ENCODE measurements around the gene SERGEF. TPM values are rescaled to one million over a fixed set of nuclear protein-coding genes. Genes with fewer than 3 reads are reported as not detected.
"Not testable (repeated sequence)": the region's sequence is repeated elsewhere in the genome, so short reads cannot be mapped to it uniquely, and the experiment has no call there.

Gene SERGEF
- polyA plus RNA-seq, 10 donors: 9.2 to 15.2 (median 10.9) TPM

GRCh38 chr11:17915500-17916143 is 97.2 kb downstream of the SERGEF start:
- DNase-seq: peak in 2 of 3 donors; percentile 14 to 46

DNA sequence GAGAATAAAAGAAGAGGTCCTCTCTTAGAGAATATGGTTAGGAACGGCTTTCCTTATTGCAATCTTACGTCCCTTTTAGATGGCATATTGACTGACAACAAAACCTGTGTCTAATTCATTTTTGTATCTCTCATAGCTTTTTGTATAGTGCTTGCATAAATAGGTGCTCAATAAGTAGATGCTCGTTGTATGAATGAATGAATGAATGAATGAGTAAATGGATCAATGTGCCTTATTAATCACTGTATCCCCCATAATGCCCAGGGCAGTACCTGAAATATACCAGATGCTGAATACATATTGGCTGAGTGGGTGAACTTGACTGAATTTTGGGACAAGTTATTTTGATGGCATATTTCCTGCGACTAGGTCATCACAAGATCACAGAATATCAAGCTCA is 97.9 kb downstream of the SERGEF start:
- DNase-seq: no peak

GRCh38 chr11:17907046-17907445 is 105.8 kb downstream of the SERGEF start:
- no peak for DNase-seq

DNA sequence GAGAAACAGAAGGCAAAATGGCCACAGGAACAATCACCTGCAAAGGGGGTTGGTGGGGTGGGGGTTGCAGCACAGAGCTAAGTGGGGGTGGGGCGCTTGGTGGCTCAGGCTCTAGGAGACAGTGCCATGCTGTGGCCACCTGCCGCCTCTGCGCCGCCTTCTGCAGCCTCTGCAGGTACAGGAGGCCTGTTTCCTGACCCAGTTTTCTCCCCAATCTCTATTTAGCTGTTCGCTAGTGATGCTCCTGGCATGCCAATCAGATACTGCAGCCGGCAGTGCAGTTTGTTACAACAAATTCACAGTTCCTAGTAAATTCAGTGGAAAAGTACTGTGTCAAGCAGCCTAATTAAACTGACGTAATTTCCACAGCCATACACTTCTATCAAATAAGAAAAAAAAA is 106.4 kb downstream of the SERGEF start:
- no peak for DNase-seq

- no peak for DNase-seq
Observed at GRCh38 chr11:17905477-17905876, 107.4 kb downstream of the SERGEF start.

DNA sequence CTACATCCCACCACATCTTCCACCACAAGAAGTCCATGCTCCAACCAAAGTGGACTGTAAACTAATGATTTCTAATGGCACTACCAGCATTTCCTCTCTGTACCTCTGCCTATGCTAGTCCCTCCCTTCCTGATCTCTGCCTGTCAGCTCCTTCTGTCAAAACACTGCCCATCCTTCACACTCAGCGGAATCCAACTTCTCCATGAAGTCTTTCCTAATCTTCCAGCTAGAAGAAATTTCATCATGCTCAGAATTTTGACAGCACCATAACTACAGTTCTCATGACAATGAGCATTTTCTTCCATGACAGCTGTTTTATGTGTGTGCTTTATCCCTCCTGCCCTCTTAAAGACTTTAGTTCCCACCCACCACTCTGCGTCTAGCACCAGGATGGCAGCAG is 111.4 kb downstream of the SERGEF start:
- no peak for DNase-seq

GRCh38 chr11:17898782-17899181 is 114.1 kb downstream of the SERGEF start:
- no peak for DNase-seq

- DNase-seq: no peak
Observed at GRCh38 chr11:17898071-17898470, 114.8 kb downstream of the SERGEF start.

- DNase-seq: no peak
Observed at GRCh38 chr11:17897495-17897894, 115.4 kb downstream of the SERGEF start.

DNA sequence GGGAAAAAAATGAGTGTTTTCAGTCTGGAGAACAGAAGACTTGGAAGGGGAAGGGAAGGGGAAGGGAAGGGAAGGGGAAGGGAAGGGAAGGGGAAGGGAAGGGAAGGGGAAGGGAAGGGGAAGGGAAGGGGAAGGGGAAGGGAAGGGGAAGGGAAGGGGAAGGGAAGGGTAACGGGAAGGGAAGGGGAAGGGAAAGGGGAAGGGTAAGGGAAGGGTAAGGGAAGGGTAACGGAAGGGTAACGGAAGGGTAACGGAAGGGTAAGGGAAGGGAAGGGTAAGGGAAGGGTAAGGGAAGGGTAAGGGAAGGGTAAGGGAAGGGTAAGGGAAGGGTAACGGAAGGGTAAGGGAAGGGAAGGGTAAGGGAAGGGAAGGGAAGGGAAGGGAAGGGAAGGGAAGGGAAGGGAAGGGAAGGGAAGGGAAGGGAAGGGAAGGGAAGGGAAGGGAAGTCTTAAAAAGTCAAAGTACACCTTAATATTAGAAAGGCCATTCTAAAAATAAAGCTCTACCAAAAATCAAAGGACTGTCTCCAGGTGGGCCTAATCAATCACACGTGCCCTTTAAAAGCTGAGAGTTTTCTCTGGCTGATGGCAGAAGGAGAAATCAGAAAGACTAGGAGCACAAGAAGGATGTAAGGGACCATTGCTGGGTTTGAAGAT is 116.2 kb downstream of the SERGEF start:
- not testable (repeated sequence) for DNase-seq

DNA sequence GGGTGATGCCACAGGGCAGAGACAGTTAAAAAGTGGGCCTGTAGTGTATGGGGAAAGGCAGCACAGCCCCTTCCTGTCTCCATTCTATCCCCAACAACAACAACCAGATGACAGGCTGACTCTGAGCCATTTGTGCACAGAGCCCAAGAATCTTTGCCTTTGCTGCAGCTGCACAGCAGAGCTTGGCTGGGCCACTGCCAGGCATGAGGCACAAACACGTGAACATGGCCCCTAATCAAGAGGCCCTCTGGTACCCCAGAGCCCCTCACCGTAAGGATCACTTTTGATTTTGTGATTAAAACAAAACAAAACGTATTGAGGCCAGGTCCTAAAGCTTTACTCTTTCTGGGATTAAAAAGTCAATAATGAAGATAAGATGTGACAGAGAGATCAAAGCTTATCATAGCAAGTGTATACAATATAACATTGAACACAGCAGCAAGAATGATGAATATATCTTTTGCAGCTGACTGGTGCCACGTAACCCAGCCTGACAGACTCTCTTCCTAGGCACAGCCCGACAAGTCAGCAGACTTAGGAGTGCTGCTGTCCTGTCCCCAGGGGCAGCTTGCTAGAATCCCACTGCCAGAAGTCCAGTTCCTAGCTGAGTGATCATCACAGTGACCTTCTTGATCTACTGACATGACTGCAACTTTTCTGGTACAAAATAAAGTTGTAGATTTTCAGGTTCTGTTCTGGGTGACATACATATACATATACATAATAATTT is 117.8 kb downstream of the SERGEF start:
- peak; percentile 31 to 72 (median 38) for DNase-seq

- no peak for DNase-seq
Observed at GRCh38 chr11:17892409-17892808, 120.4 kb downstream of the SERGEF start.

GRCh38 chr11:17890325-17890724 is 122.5 kb downstream of the SERGEF start:
- no peak for DNase-seq

GRCh38 chr11:17887779-17888178 is 125.1 kb downstream of the SERGEF start:
- DNase-seq: no peak

DNA sequence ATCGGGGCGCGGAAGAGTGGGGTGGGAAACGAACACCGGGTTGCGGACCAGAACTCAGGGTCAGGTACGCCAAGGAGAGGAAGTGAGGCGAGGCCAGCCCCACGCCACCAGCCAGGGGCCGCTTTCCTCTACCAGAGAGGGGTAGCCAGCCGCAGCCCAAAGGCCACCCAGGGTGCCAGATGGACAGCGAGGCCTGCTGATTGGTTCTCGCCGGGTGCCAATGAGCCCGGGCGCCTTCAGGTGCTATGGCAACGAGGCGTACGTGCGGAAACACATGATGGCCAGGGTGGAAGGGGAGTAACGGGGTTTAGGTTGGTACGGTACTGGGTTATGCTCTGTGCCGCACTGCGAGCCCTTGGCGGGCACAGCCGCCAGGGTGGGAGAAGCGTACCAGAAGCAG is 128.9 kb downstream of the SERGEF start:
- DNase-seq: no peak

DNA sequence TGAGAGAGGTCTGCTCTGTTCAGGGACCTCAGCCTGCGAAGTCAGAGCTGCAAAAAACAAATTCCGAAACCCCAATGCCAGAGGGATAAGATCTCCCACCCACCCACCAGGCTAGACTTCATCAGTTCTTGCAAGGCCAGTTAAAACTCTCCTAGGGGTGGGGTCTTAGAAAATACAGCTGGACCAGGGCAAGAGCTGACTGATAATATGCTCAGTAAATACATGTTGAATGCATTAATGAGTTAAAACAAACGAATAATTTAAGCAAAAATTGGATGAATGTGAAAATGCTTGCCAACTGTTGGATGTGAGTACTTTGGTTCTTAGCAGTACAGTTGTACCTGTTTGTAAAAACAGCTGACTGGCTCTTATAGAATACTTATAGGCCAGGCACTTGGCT is 129.8 kb downstream of the SERGEF start:
- DNase-seq: no peak

GRCh38 chr11:17878743-17879142 is 134.1 kb downstream of the SERGEF start:
- no peak for DNase-seq

DNA sequence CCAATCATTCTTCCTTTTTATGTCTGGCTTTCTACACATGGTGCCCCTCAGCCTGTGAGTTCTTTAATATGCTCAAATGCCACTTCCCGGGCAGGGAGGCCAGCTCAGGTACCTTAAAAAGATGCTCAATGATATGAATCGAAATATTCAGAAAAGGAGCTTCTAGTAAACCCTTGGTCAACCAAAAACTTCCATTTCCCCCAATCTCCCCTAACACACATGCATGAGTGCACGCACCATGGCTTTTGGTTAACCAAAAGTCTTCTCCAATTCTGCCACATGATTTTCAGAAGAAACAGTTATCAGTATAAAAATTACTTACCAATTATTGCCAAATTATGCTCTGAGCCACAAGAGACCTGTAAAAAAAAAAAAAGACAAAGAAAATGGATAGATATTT is 135.0 kb downstream of the SERGEF start:
- no peak for DNase-seq

DNA sequence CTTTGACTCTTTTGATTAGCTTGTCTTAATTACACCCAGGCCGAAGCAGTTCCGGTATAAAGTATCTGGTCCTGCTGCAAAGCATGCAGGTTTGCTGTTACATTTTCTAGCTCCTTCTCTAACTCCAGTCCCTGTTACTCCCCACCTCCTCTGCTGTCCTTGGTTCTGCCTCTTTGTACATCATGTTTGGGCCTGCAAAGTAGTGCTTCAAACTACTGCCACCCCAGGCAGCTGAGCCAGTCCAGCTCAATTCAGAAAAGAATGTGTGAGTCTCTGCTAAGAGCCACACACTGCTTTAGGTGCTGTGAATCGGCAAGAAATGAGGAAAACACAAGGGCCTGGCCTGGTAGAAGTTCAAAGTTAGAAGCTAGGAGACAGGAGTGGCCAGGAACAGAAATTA is 136.0 kb downstream of the SERGEF start:
- DNase-seq: no peak

- no peak for DNase-seq
Observed at GRCh38 chr11:17875891-17876290, 137.0 kb downstream of the SERGEF start.

GRCh38 chr11:17873586-17873985 is 139.3 kb downstream of the SERGEF start:
- no peak for DNase-seq

- DNase-seq: not testable (repeated sequence)
Observed at GRCh38 chr11:17868398-17868797, 144.4 kb downstream of the SERGEF start.

- DNase-seq: no peak
Observed at GRCh38 chr11:17867341-17867740, 145.5 kb downstream of the SERGEF start.

Measured in muscle of back (tissue), 11 donors.